WI38 (cell line): Measurements from ENCODE around the gene STX5.
"Not testable (repeated sequence)": the region's sequence is repeated elsewhere in the genome, so short reads cannot be mapped to it uniquely, and the experiment has no call there.

Experiments used
- H3K4me3 ChIP-seq: 2 replicates; pipeline ENCODE4 v1.5.1; 2011; ENCODE audit warnings: low read depth, mild to moderate bottlenecking, control low read depth, low read length
- TF ChIP-seq, protein P1 (sequence below): IDR thresholded peaks from 2 replicates; pipeline ENCODE4 v1.5.1; 2012; ENCODE audit warnings: low read depth, mild to moderate bottlenecking, control low read depth, low read length

STX5 gene

GRCh38 chr11:62875698-62876478, 44.0 kb upstream of the STX5 start:
- TF ChIP-seq, protein P1, sequence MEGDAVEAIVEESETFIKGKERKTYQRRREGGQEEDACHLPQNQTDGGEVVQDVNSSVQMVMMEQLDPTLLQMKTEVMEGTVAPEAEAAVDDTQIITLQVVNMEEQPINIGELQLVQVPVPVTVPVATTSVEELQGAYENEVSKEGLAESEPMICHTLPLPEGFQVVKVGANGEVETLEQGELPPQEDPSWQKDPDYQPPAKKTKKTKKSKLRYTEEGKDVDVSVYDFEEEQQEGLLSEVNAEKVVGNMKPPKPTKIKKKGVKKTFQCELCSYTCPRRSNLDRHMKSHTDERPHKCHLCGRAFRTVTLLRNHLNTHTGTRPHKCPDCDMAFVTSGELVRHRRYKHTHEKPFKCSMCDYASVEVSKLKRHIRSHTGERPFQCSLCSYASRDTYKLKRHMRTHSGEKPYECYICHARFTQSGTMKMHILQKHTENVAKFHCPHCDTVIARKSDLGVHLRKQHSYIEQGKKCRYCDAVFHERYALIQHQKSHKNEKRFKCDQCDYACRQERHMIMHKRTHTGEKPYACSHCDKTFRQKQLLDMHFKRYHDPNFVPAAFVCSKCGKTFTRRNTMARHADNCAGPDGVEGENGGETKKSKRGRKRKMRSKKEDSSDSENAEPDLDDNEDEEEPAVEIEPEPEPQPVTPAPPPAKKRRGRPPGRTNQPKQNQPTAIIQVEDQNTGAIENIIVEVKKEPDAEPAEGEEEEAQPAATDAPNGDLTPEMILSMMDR, result no peak
- no peak overlapping the region for H3K4me3 ChIP-seq

DNA sequence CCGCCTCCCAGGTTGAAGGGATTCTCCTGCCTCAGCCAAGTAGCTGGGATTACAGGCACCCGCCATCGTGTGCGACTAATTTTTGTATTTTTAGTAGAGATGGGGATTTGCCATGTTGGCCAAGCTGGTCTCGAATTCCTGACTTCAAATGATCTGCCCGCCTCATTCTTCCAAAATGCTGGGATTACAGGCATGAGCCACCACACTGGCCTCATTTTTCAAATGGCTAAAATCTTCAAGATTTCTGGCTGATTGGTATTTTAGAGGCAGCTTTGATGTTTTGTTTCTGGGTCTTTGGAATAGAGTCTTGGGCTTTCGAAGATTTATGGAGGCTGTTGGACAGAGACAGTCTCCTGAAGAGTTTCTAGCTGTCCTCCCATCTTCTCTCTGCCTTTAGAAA, 43.0 kb upstream of the STX5 start:
- H3K4me3 ChIP-seq, result no peak overlapping the region

DNA sequence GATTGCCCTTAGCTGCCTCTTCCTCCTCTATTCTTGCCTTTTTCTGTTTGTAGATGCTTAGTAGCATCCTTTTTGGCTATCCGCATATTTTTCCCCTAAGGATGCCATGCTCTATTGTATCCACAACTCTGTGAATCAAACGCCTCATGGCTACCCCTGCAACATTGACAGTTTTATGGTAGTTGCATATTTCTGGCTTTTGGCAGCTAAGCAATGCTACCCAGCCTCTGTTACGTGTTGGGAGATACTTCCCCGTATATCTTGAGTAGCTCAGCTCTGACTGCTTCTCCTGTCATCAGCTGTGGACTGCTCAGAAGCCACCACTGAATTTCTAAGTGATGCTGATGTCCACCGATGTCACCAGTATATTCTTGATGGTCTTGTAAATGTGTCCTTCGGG, 33.8 kb upstream of the STX5 start:
- H3K4me3 ChIP-seq, result no peak overlapping the region
- TF ChIP-seq, protein P1, result no peak

More for the DNA sequence above, 43.0 kb upstream of the STX5 start:
- TF ChIP-seq, protein P1, result no peak

DNA sequence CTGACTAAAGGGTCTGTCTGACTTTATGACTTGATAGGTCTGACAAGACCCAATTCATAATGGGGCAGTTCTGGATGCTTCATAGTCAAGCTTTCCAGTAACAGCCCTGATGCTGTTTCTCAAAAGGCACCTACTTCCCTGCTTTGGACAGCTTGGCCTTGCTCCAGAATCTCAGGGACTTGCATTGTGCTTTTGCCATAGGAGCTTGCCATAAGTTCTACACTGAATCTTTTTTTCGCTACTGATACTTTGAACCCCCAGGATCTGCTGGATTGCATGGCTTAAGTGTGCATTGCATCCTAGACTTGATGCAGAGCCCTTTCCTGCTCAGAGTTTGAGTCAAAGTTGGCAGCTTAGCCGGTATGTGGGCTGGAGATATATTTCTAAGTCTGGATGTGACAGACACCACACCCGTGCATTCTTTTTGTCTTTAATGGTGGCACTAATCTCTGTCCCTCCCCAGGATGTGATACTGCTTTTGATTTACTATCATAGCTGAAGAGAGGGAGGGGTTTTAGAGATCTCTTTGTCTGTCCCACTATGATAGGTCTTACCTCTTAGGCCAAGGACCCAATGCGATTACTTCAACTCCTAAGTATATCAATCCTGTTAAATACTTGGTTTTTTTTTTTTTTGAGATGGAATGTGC, 32.0 kb upstream of the STX5 start:
- TF ChIP-seq, protein P1, result no peak
- no peak overlapping the region for H3K4me3 ChIP-seq

GRCh38 chr11:62861564-62862192, 29.8 kb upstream of the STX5 start:
- H3K4me3 ChIP-seq, result not testable (repeated sequence)

- no peak overlapping the region for H3K4me3 ChIP-seq
- TF ChIP-seq, protein P1, result no peak
Observed at GRCh38 chr11:62860835-62861563, 29.1 kb upstream of the STX5 start.

- not testable (repeated sequence) for H3K4me3 ChIP-seq
Observed at GRCh38 chr11:62859281-62859703, 27.4 kb upstream of the STX5 start.

- no peak overlapping the region for H3K4me3 ChIP-seq
- TF ChIP-seq, protein P1, result no peak
Observed at GRCh38 chr11:62858201-62858600, 26.4 kb upstream of the STX5 start.
